ENCODE results near the gene KEL. TPM values are rescaled to one million over a fixed set of nuclear protein-coding genes. Genes with fewer than 3 reads are reported as not detected.
A peak's percentile ranks its signal among the peaks of the same experiment; 100 is the strongest.

Gene KEL
- total RNA-seq, 6 donors from 2014 or later, result 0.11 to 13.0 (median 3.1) TPM; not detected in 1

- H3K4me1 ChIP-seq, result peaks cover 4 to 9% (median 6%) of the 10 kb centered on the region in 4 donors
- H3K4me3 ChIP-seq, result peak overlapping the region in 2 of 4 donors; percentile 28 to 29
- no peaks in the 10 kb centered on the region for H3K36me3 ChIP-seq
- no peak overlapping the region for H3K27ac ChIP-seq
- ATAC-seq (ENCODE audit: low FRiP score in 2 of 2), result no peak
- TF ChIP-seq POLR2A (IDR thresholded peaks at IDR 0.05) (no peak), EP300 (IDR thresholded peaks at IDR 0.05) (no peak), CTCF (IDR thresholded peaks at IDR 0.05) (no peak)
- no peaks in the 10 kb centered on the region for H3K27me3 ChIP-seq
- no peaks in the 10 kb centered on the region for H3K9me3 ChIP-seq
- peak in 1 of 2 donors; percentile 51 for DNase-seq
- WGBS, 2 donors, result 63 to 69% methylated on average over 5 of the region's 5 CpGs
These were observed 40.7 kb upstream of the KEL start for GRCh38 chr7:143002898-143003297.

- Histone ChIP-seq H3K36me3 (no peaks in the 10 kb centered on the region), H3K27me3 (no peaks in the 10 kb centered on the region), H3K4me3 (no peak overlapping the region), H3K4me1 (peaks cover 4 to 8% (median 6%) of the 10 kb centered on the region in 4 donors), H3K27ac (no peak overlapping the region), H3K9me3 (no peaks in the 10 kb centered on the region)
- WGBS, 2 donors, result 52% methylated on average over 3 of the region's 3 CpGs
- no peak for ATAC-seq (ENCODE audit: low FRiP score in 2 of 2)
- TF ChIP-seq EP300 (IDR thresholded peaks at IDR 0.05) (no peak), POLR2AphosphoS5 (IDR thresholded peaks at IDR 0.05) (no peak), CTCF (IDR thresholded peaks at IDR 0.05) (no peak), POLR2A (IDR thresholded peaks at IDR 0.05) (no peak)
- no peak for DNase-seq
These were observed 39.9 kb upstream of the KEL start for GRCh38 chr7:143002106-143002505.

DNA sequence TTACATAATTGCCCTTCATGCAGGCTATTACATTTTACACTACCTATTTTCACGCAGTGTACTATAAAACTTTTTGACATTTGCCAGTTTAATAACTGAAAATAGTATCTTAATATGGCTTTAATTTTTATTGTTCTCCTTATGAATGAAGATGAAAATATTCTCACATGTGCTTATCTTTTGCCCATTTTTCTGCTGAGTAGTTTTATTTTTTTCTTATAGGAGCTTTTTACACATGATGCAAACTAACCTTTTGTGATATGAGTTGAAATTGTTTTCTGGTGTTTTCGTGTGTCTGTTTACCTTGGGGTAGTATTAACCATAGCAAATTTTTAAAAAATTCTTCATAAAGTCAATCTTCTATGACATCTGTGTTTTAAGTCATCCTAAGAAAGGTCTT, 38.5 kb upstream of the KEL start:
- no peak for DNase-seq
- Histone ChIP-seq H3K36me3 (no peaks in the 10 kb centered on the region), H3K9me3 (no peaks in the 10 kb centered on the region), H3K4me3 (no peak overlapping the region), H3K4me1 (peaks cover 4 to 8% (median 6%) of the 10 kb centered on the region in 4 donors), H3K27me3 (no peaks in the 10 kb centered on the region), H3K27ac (no peak overlapping the region)
- no peak for ATAC-seq (ENCODE audit: low FRiP score in 2 of 2)
- WGBS, 2 donors, result 90 to 94% methylated on average over 2 of the region's 2 CpGs
- TF ChIP-seq POLR2A (IDR thresholded peaks at IDR 0.05) (no peak), POLR2AphosphoS5 (IDR thresholded peaks at IDR 0.05) (no peak), CTCF (IDR thresholded peaks at IDR 0.05) (no peak)

DNA sequence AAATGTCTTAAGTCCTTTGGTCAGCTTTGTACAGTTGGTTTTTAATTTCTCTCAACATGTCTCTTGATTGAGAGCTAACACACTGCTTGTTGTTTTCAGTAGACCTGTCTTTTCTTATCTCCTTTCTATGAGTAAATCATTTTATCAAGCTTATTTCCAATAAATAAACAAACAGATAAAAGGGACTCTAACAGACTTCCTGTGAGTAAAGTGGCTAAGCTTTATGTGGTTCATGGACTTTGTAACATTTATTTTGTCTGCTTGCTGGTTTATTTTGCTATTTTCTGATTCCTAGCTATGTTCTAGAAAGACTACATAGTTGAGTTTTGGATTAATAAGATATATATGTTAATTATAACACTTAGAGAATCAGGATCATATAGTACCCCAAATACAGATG, 37.6 kb upstream of the KEL start:
- no peak overlapping the region for H3K27ac ChIP-seq
- peaks cover 4 to 8% (median 6%) of the 10 kb centered on the region in 4 donors for H3K4me1 ChIP-seq
- H3K36me3 ChIP-seq, result no peaks in the 10 kb centered on the region
- H3K4me3 ChIP-seq, result no peak overlapping the region
- no peak for TF ChIP-seq POLR2AphosphoS5 (IDR thresholded peaks at IDR 0.05)
- TF ChIP-seq POLR2A (IDR thresholded peaks at IDR 0.05), result no peak
- no peak for TF ChIP-seq CTCF (IDR thresholded peaks at IDR 0.05)
- TF ChIP-seq EP300 (IDR thresholded peaks at IDR 0.05), result no peak
- H3K27me3 ChIP-seq, result no peaks in the 10 kb centered on the region
- ATAC-seq (ENCODE audit: low FRiP score in 2 of 2), result no peak
- no peak for DNase-seq
- H3K9me3 ChIP-seq, result no peaks in the 10 kb centered on the region

- no peaks in the 10 kb centered on the region for H3K27me3 ChIP-seq
- DNase-seq (no peak), ATAC-seq (ENCODE audit: low FRiP score in 2 of 2) (no peak)
- no peaks in the 10 kb centered on the region for H3K36me3 ChIP-seq
- H3K9me3 ChIP-seq, result no peaks in the 10 kb centered on the region
- H3K4me1 ChIP-seq, result peaks cover 4 to 8% (median 6%) of the 10 kb centered on the region in 4 donors
- H3K4me3 ChIP-seq, result no peak overlapping the region
- H3K27ac ChIP-seq, result no peak overlapping the region
- no peak for TF ChIP-seq POLR2AphosphoS5 (IDR thresholded peaks at IDR 0.05)
- TF ChIP-seq EP300 (IDR thresholded peaks at IDR 0.05), result no peak
- TF ChIP-seq POLR2A (IDR thresholded peaks at IDR 0.05), result no peak
- TF ChIP-seq CTCF (IDR thresholded peaks at IDR 0.05), result no peak
- WGBS, 2 donors, result 86 to 91% methylated on average over 6 of the region's 6 CpGs
These were observed 36.8 kb upstream of the KEL start for GRCh38 chr7:142998966-142999365.

All from upper lobe of left lung (tissue), 6 donors.